Activated CD4-positive, alpha-beta T cell treated with anti-CD3 and anti-CD28 coated beads, Interleukin-2, amount 10 ng/mL, durations not matched to agents 7 days and 5 days (primary cell): ENCODE measurements around the gene PIM3. TPM values are rescaled to one million over a fixed set of nuclear protein-coding genes. Genes with fewer than 3 reads are reported as not detected.

Source experiments
- CTCF ChIA-PET: fragments of 350-600 bp; sonication (Branson Sonifier 250); formaldehyde crosslinking; loops from one replicate; lab custom pipeline; 2021; ENCODE audit warnings: antibody characterized with exemption; lab: Charles Lee
- POLR2A ChIA-PET: fragments of 350-600 bp; sonication (Branson Sonifier 250); formaldehyde crosslinking; loops from one replicate; lab custom pipeline; 2021; ENCODE audit warnings: antibody characterized with exemption; lab: Charles Lee
- DNase-seq: peaks from one replicate; pipeline ENCODE4 v3.0.0-alpha.2; 2020
- H3K27ac Mint-ChIP-seq: one replicate; pipeline ENCODE4 v1.8.0; 2021; ENCODE audit warnings: mild to moderate bottlenecking, moderate library complexity, mixed read lengths
- H3K27me3 Mint-ChIP-seq: one replicate; pipeline ENCODE4 v1.8.0; 2021; ENCODE audit warnings: mixed read lengths
- H3K36me3 Mint-ChIP-seq: one replicate; pipeline ENCODE4 v1.8.0; 2021; ENCODE audit warnings: low read depth, mixed read lengths
- H3K4me1 Mint-ChIP-seq: one replicate; pipeline ENCODE4 v1.8.0; 2021; ENCODE audit warnings: mixed read lengths
- H3K4me3 Mint-ChIP-seq: one replicate; pipeline ENCODE4 v1.8.0; 2021; ENCODE audit warnings: mild to moderate bottlenecking, moderate library complexity, mixed read lengths
- H3K9me3 Mint-ChIP-seq: one replicate; pipeline ENCODE4 v1.8.0; 2021; ENCODE audit warnings: mixed read lengths
- total RNA-seq, 2 experiments: library from RNA; stranded (reverse); gene quantifications; one replicate each; pipeline ENCODE4 v1.2.3, GENCODE V29; 2021

The PIM3 gene
- total RNA-seq, 2 experiments from 2014 or later: 39.7 to 44.7 TPM

DNA sequence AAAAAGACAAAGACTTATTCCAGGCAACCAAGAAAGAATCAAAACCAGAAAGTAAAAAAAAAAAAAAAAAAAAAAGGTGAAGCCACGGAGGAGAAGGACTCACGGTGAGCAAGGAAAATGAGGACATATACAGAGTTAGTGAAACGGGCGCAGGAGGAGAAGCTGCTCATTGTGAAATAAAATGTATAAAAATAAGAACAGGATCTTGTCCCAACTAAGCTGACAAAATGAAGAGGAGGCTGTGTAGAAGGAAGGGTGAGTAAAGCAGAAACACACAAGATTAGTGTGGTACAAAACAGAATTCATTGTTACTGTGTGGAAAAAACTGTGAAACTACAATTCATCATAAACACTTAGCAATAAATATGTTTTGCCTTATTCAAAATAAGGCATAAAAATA, 44.3 kb downstream of the PIM3 start:
- H3K4me3 Mint-ChIP-seq: no peak overlapping the region
- no peaks in the 10 kb centered on the region for H3K9me3 Mint-ChIP-seq
- H3K4me1 Mint-ChIP-seq: no peaks in the 10 kb centered on the region
- no peak overlapping the region for H3K27ac Mint-ChIP-seq
- ChIA-PET POLR2A (no interaction called here), CTCF (interaction anchor here (1.0 to 1.5 kb wide), 2 partner anchors 10 to 25 kb away, joined by 3 to 6 read pairs; no protein-coding TSS in a partner anchor)
- no peaks in the 10 kb centered on the region for H3K36me3 Mint-ChIP-seq
- DNase-seq: no peak
- H3K27me3 Mint-ChIP-seq: peaks cover 12% of the 10 kb centered on the region

DNA sequence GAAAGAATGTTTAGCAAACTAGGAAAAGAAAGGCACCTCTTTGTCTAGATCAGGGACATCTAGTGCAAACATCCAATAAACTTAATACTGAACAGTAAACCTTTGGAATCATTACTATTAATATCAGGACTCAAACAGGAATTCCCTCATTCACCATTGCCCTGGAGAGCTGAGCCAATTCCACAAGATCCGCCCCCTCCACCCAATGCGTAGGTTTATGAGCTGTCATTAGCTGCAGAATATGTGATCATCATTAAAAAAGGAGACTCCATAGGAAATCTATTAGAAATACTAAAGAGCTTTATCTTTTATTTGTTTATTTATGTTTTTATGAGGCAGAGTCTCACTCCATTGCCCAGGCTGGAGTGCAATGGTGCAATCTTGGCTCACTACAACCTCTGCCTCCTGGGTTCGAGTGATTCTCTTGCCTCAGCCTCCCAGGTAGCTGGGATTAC, 46.5 kb downstream of the PIM3 start:
- Mint-ChIP-seq H3K27ac (no peak overlapping the region), H3K4me1 (peaks cover 6% of the 10 kb centered on the region), H3K9me3 (no peaks in the 10 kb centered on the region), H3K27me3 (peaks cover 22% of the 10 kb centered on the region), H3K36me3 (no peaks in the 10 kb centered on the region), H3K4me3 (no peak overlapping the region)
- CTCF ChIA-PET: interaction anchor here (0.5 to 0.9 kb wide), 3 partner anchors 11 to 384 kb away, joined by 3 to 6 read pairs (median 4); no protein-coding TSS in a partner anchor
- POLR2A ChIA-PET: no interaction called here
- DNase-seq: no peak

DNA sequence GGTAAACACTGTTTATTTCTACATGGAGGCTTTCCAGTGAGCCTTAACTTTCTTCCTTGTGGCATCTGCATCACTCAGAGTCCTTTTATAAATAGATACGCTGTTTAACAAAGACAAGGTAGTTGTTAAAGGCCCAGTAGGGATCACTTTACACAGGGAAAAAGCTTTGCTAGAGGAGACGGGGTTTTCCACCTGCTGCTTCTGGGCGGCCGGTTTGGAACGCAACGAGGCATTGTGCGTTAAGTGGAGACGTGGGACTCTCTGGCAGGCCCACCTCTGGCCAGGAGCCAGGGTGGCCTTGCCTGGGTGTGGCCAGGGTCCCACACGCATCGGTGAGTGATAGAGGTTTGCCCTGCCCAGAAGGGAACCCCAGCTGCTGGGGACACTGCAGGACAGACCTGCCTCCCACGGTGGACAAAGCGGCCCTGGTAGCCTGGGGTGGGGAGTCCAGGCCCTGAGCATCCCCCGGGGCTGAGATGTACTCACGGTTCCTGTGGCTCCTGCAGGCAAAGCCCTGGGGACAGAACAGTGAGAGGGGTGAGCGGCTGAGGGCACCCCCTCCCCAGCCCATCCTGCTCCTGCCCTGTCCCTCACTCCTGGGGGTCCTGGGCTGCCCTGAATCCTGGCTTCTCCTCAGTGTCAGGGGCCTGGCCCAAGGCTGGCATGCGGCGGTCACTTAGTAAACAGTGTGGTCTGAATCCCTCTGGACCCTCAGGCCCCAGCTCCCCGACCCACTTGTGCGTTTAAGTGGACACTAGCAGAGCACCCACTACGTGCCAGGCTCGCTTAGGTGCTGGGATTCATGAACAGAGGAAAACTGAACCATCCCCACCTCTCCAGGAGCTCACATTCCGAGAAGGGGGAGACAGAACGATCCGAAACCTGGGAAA, 47.8 kb downstream of the PIM3 start:
- Mint-ChIP-seq H3K9me3 (no peaks in the 10 kb centered on the region), H3K27me3 (peaks cover 19% of the 10 kb centered on the region), H3K36me3 (no peaks in the 10 kb centered on the region), H3K4me3 (no peak overlapping the region), H3K27ac (no peak overlapping the region), H3K4me1 (peaks cover 6% of the 10 kb centered on the region)
- ChIA-PET POLR2A (no interaction called here), CTCF (interaction anchor here (0.6 kb wide), 1 partner anchor 54 kb away, joined by 5 read pairs; no protein-coding TSS in a partner anchor)
- DNase-seq: no peak

DNA sequence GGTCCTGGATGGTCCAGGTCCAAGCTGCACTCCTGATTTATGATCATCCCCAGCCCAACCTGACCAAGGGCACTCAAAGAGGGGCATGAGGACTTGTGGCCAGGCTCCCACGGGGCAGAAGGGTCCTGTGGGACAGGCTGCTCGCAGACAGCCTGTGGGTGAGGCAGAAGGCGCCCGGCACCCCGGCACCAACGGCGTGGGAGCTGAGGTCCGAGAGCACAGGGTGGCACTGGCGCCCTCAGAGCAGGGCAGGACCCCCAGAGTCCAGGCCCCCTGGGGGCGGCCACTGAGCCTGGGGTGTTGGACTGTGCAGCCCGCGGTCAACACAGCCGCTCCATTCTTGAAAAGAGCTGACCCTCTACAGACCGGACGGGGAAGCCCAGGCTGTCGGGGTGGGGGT, 48.7 kb downstream of the PIM3 start:
- POLR2A ChIA-PET: no interaction called here
- no peak overlapping the region for H3K4me3 Mint-ChIP-seq
- H3K4me1 Mint-ChIP-seq: peaks cover 6% of the 10 kb centered on the region

DNA sequence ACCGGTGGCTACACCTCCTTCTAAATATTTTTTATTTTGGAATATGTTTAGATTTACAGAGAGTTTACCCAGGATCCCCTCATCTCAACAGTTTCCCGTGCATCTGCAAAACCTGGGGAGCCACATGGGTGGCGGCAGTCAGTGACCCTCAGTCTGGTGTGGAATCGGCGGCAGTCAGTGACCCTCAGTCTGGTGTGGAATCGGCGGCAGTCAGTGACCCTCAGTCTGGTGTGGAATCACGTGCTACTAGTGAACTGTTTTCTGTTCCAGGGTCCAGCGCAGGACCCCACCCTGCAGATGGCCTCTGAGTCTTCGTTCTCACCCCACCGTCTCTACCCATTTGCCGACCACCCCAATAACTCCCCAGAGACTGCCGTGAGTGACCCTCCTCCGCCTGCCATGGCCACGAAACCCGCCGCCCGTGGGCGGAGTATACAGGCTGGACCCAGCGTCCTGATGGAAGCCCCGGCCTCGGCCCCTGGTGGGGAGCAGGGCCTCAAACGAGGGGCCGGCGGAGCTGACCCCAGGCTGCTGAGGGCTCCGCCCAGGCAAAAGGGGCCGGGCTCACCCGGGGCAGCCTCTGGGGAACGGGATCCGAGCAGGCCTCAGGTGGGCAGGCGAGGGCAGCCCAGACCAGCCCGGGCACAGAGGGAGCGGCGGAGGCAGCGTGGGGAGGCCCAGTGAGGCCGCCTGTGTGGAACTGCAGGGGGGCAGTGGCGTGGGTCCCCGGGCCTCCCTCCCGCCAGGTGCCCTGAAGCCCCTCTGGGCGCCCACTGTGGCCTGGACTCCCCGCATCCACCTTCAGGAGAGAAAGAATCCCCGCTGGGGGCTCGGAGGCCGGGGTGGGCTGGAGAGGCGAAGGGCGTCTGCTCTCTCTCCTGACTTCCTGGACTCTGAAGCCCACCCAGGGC, 49.4 kb downstream of the PIM3 start:
- ChIA-PET CTCF (no interaction called here), POLR2A (no interaction called here)
- Mint-ChIP-seq H3K4me3 (no peak overlapping the region), H3K36me3 (no peaks in the 10 kb centered on the region), H3K9me3 (no peaks in the 10 kb centered on the region), H3K27ac (no peak overlapping the region), H3K4me1 (peaks cover 6% of the 10 kb centered on the region), H3K27me3 (peaks cover 15% of the 10 kb centered on the region)
- no peak for DNase-seq

More for the DNA sequence above, 48.7 kb downstream of the PIM3 start:
- CTCF ChIA-PET: interaction anchor here (0.6 kb wide), 1 partner anchor 55 kb away, joined by 5 read pairs; no protein-coding TSS in a partner anchor
- no peak for DNase-seq
- no peaks in the 10 kb centered on the region for H3K9me3 Mint-ChIP-seq
- peaks cover 16% of the 10 kb centered on the region for H3K27me3 Mint-ChIP-seq
- H3K27ac Mint-ChIP-seq: no peak overlapping the region
- no peaks in the 10 kb centered on the region for H3K36me3 Mint-ChIP-seq

DNA sequence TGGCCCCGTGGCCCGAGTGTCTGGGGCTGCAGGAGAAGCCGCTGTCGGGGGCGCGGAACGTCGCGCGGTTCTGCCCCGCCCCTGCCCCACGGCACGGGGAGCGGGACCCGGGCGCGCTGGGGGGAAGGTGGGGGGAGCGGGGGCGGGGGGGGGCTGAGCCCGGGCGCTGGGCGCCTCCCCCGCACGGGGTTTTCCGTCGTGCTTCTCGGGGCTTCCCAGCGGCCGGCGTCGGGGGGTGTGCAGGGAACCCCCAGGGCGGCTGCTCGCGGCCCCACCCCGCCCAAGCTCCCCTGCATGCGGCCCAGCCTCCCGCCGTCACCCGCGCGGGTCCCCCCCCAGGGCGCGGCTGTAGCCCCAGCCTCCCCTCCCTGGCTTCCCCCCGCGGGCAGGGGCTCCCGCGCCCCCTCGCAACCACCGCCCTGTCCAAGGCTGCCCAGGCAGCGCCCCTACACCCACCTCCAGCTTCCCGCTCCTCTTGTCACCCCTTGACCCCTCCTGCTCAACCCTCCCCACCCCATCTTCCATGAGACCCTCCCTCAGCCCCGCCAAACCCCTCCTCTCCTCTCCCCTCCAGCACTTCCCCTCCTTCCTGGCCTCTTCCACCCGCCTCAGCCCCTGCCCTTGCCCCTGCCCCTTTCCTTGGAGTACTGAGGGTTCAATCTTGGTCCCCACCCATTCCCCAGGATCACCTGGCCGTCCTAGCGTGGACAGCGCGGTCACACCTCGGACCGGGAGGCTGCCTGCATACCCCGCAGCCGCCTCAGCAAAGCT, 50.3 kb downstream of the PIM3 start:
- POLR2A ChIA-PET: no interaction called here
- no peak for DNase-seq

DNA sequence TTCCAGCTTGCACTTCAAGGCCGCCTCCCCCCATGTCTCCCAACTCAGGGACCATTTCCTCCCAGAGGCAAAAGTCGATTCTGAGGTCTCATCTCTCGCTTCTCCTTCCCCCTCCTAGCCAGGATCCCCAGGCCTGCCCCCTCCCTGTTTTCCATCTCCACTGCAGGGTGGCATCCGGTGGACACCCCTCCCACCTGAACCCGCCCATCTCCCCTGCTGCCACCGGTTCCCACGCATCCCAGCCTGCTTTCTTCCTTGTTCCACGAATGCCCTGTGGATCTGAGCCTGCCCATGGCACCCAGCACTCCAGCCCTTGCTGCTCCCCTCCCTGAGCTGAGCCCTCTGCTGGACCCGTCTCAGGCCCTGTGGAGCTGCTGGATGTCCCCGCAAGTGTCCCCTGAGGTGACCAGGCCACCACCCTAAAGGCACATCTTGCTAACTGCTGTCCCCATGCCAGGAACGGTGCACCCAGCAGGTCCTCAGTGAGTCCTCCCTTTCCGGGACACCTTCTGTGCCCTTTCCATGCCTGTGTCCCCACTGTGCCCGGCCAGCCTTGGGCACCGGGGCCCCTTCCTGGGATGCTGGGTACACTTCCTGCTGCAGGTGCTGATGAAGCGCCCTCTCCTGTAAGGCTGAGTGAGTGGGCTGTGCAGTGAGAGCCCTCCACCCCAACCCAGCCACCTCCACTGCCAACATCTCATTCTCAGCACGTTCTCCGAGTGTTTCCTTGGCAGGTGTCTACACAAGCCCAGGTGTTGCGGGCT, 51.1 kb downstream of the PIM3 start:
- no peaks in the 10 kb centered on the region for H3K36me3 Mint-ChIP-seq
- ChIA-PET CTCF (interaction anchor here (1.0 kb wide), 1 partner anchor 19 kb away, joined by 3 read pairs; no protein-coding TSS in a partner anchor), POLR2A (no interaction called here)
- no peaks in the 10 kb centered on the region for H3K9me3 Mint-ChIP-seq
- H3K27me3 Mint-ChIP-seq: peaks cover 13% of the 10 kb centered on the region
- peaks cover 9% of the 10 kb centered on the region for H3K4me1 Mint-ChIP-seq
- no peak overlapping the region for H3K4me3 Mint-ChIP-seq
- DNase-seq: no peak
- H3K27ac Mint-ChIP-seq: peak overlapping the region; percentile 28

More for the DNA sequence above, 50.3 kb downstream of the PIM3 start:
- no peaks in the 10 kb centered on the region for H3K36me3 Mint-ChIP-seq
- no peaks in the 10 kb centered on the region for H3K9me3 Mint-ChIP-seq
- no peak overlapping the region for H3K27ac Mint-ChIP-seq
- peaks cover 13% of the 10 kb centered on the region for H3K27me3 Mint-ChIP-seq
- peaks cover 7% of the 10 kb centered on the region for H3K4me1 Mint-ChIP-seq
- CTCF ChIA-PET: interaction anchor here (1.0 kb wide), 1 partner anchor 20 kb away, joined by 3 read pairs; no protein-coding TSS in a partner anchor
- no peak overlapping the region for H3K4me3 Mint-ChIP-seq

DNA sequence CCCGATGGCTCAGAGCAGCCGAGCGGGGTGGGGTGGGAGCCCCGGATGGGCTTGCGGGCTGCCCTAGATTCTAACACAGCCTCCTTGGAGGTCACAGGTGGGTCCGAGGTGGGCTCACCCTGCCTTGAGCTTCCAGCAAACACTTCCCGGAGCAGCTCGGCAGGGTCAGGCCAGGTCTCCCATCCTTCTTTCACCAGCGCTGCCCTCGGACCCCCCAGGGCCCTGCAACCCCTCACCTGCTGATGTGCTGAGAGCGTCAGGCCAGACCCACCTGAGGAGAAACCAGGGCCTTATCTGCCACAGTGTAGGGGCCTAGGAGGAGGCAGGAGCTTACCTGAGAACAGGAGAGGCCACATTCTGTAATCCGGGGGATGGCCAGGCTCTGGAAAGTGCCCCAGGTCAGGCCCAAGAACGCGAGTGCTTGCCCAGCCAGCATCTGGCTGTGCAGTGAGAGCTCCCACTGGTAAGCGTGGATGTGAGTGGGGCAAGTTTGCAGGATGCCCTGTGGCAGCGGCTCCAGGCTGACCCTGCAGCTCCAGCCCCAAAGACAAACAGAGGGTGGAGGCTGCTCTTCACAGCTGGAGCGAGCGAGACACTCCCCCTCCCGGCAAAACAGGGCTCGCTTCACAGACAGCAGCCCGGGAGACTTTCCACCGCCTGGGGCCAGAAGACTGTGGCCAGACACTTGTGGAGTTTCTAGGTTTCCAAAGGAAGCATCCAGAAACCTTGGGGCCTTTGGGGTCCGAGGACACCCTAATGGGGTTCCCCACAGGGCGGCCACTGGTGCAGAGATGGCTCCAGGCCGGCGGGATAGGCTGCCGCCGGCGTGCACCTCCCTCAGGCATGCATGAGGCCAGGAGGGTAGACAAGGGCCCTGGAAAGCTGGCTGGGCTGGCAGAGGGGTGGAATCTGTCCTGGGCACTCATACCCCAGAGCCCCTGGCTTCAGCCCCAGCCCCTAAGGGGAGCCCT, 51.9 kb downstream of the PIM3 start, which contains the start of gene IL17REL:
Gene IL17REL, minus strand, starts transcription at position 555 of the 971 bp plus-strand sequence. Its CDS starts 119 bp downstream, at position 436.
- peaks cover 16% of the 10 kb centered on the region for H3K4me1 Mint-ChIP-seq
- H3K27ac Mint-ChIP-seq: peak within 1 kb of the TSS; percentile 28
- no peak for DNase-seq
- peaks cover 13% of the 10 kb centered on the region for H3K27me3 Mint-ChIP-seq
- POLR2A ChIA-PET: no interaction called here
- no peaks in the 10 kb centered on the region for H3K36me3 Mint-ChIP-seq
- no peaks in the 10 kb centered on the region for H3K9me3 Mint-ChIP-seq
- no peak within 1 kb of the TSS for H3K4me3 Mint-ChIP-seq
- CTCF ChIA-PET: interaction anchor here (0.7 kb wide), 1 partner anchor 92 kb away, joined by 3 read pairs; no protein-coding TSS in a partner anchor
